Esophagus squamous epithelium (tissue), 4 donors: ENCODE data around the gene LTB4R2.

Experiments used
- CTCF ChIP-seq, 6 experiments: fragments of 450-650 bp in 4 of 6; fragments of 200-600 bp in 2 of 6; sonication (generic) in 2 of 6; IDR thresholded peaks; one replicate each; pipeline ENCODE4 v1.5.1; 2016 to 2019; ENCODE audit warnings: antibody characterized with exemption in 6 of 6, mild to moderate bottlenecking in 4 of 6, moderate library complexity in 4 of 6
- POLR2A ChIP-seq, 4 donors: fragments of 450-650 bp; IDR thresholded peaks; one replicate each; pipeline ENCODE4 v1.6.1; 2017; ENCODE audit warnings: antibody characterized with exemption in 4 of 4, mild to moderate bottlenecking in 4 of 4, moderate library complexity in 3 of 4

- no peak for TF ChIP-seq CTCF (IDR thresholded peaks at IDR 0.05)
- TF ChIP-seq POLR2A (IDR thresholded peaks at IDR 0.05): no peak
These were observed 42.4 kb upstream of the LTB4R2 start for GRCh38 chr14:24267516-24267915.
